MCF 10A (cell line): ENCODE data around the gene FMOD. TPM values are rescaled to one million over a fixed set of nuclear protein-coding genes. Genes with fewer than 3 reads are reported as not detected.

Experiments
- total RNA-seq: library from RNA; stranded (reverse); gene quantifications from 2 replicates; pipeline ENCODE4 v1.2.3, GENCODE V29; 2022

FMOD gene
- total RNA-seq, 1 experiment from 2014 or later: not detected

Other genes starting within 250 kb of the FMOD start
- 0.26 and 0.34 TPM in 2 replicates for gene ADORA1, start 223.4 kb downstream of the FMOD start, total RNA-seq
- not detected in 2 replicates for gene MYBPH, start 175.3 kb downstream of the FMOD start, total RNA-seq
- 0.75 and 0.88 TPM in 2 replicates for gene CHI3L1, start 164.4 kb downstream of the FMOD start, total RNA-seq
- not detected in 2 replicates for gene CHIT1, start 121.4 kb downstream of the FMOD start, total RNA-seq
- gene BTG2, start 45.6 kb downstream of the FMOD start, total RNA-seq: 39.8 and 44.4 TPM in 2 replicates
- not detected in 2 replicates for gene PRELP, start 124.7 kb upstream of the FMOD start, total RNA-seq
- not detected in 2 replicates for gene OPTC, start 143.0 kb upstream of the FMOD start, total RNA-seq